Heart left ventricle (tissue), 13 donors: ENCODE data around the gene ATG2A.

Experiments
- POLR2A ChIP-seq, 2 donors: fragments of 450-650 bp; IDR thresholded peaks; one replicate each; pipeline ENCODE4 v1.6.1; 2017; ENCODE audit warnings: antibody characterized with exemption in 2 of 2, mild to moderate bottlenecking in 2 of 2, moderate library complexity in 2 of 2
- TF ChIP-seq, protein P1 (sequence below), 12 donors: fragments of 200-600 bp; sonication (generic) in 4 of 12; IDR thresholded peaks; one replicate each; pipeline versions ENCODE4 v1.5.0 to v1.8.0; 2018 to 2022; ENCODE audit warnings: antibody characterized with exemption in 12 of 12, mild to moderate bottlenecking in 5 of 12
- donor health status: ischemic (EF 13 %, LVEDD 7.1; RV severe dilation, severe dysfunction).
- donor health status: DM: no; HTN: yes; CAD: no.
- donor health status: DM: no; HTN: no; CAD: no.
- donor health status: ischemic (EF 25% LVEDD 6.9; RV normal size, moderate dysfunction).
- donor health status: ischemic (EF 25% LVEDD 5.7; RV mildly dilated, moderate dysfunction).
- donor health status: ischemic (EF 35%, LVEDD 5.7; RV mildly dilated, moderate dysfunction).
- donor health status: nonischemic (EF 11% LVEDD 7.7; RV severe dilation, severe dysfunction).
- donor health status: DM: yes; HTN: yes; CAD: no.
- donor health status: PGD.
- donor health status: ischemic (EF 29% LVEDD 5.4; RV normal size, mild dysfunction).
- donor health status: nonischemic (EF 23%, LVEDD 6.1; RV moderate dilation, normal function).

DNA sequence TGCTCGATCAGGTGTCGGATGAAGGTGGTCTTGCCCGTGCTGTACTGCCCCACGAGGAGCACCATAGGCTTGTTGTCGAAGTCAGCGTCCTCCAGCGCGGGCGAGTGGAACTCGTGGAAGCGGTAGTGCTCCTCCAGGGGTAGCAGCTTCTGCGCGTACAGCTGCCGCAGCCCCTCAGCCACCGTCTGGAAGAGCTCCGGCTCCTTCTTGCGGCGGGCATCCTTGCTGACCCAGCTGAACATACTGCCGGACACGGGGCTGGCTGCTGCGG, 38.9 kb downstream of the ATG2A start:
- TF ChIP-seq POLR2A (IDR thresholded peaks at IDR 0.05): no peak
- TF ChIP-seq, protein P1, sequence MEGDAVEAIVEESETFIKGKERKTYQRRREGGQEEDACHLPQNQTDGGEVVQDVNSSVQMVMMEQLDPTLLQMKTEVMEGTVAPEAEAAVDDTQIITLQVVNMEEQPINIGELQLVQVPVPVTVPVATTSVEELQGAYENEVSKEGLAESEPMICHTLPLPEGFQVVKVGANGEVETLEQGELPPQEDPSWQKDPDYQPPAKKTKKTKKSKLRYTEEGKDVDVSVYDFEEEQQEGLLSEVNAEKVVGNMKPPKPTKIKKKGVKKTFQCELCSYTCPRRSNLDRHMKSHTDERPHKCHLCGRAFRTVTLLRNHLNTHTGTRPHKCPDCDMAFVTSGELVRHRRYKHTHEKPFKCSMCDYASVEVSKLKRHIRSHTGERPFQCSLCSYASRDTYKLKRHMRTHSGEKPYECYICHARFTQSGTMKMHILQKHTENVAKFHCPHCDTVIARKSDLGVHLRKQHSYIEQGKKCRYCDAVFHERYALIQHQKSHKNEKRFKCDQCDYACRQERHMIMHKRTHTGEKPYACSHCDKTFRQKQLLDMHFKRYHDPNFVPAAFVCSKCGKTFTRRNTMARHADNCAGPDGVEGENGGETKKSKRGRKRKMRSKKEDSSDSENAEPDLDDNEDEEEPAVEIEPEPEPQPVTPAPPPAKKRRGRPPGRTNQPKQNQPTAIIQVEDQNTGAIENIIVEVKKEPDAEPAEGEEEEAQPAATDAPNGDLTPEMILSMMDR (IDR thresholded peaks at IDR 0.05): no peak
